GM12872 (cell line): ENCODE measurements around the gene TMEM33.
A peak's percentile ranks its signal among the peaks of the same experiment; 100 is the strongest.

Source experiments
- CTCF ChIP-seq: IDR thresholded peaks from 3 replicates; pipeline ENCODE4 v1.5.1; 2011; ENCODE audit warnings: low read depth, mild to moderate bottlenecking, low read length, moderate library complexity; ENCODE audit not compliant: insufficient read depth

TMEM33 gene

GRCh38 chr4:41990365-41991111 lies 55.3 kb downstream of the TMEM33 start, which contains the start of gene SLC30A9:
TSS of gene SLC30A9 (plus strand) at chr4:41990530. CDS start at chr4:41990652, 122 bp downstream.
- peak; percentile 52 for TF ChIP-seq CTCF

GRCh38 chr4:41991916-41992767 lies 56.9 kb downstream of the TMEM33 start:
- TF ChIP-seq CTCF, result no peak

GRCh38 chr4:41992967-41993857 lies 58.0 kb downstream of the TMEM33 start:
- no peak for TF ChIP-seq CTCF

- 0 out of 3 replicates have a peak, but pooled peaks have one; percentile 12 for TF ChIP-seq CTCF
Observed at GRCh38 chr4:41994461-41994985, 59.3 kb downstream of the TMEM33 start.

GRCh38 chr4:41998019-41998418 lies 62.8 kb downstream of the TMEM33 start:
- no peak for TF ChIP-seq CTCF

GRCh38 chr4:41999321-41999720 lies 64.1 kb downstream of the TMEM33 start:
- TF ChIP-seq CTCF, result no peak
